ENCODE results near the gene ZNF765. TPM values are rescaled to one million over a fixed set of nuclear protein-coding genes. Genes with fewer than 3 reads are reported as not detected.
"Not testable (repeated sequence)": the region's sequence is repeated elsewhere in the genome, so short reads cannot be mapped to it uniquely, and the experiment has no call there.

ZNF765 gene
- total RNA-seq, 2 donors from 2014 or later: 2.3 to 4.2 TPM

DNA sequence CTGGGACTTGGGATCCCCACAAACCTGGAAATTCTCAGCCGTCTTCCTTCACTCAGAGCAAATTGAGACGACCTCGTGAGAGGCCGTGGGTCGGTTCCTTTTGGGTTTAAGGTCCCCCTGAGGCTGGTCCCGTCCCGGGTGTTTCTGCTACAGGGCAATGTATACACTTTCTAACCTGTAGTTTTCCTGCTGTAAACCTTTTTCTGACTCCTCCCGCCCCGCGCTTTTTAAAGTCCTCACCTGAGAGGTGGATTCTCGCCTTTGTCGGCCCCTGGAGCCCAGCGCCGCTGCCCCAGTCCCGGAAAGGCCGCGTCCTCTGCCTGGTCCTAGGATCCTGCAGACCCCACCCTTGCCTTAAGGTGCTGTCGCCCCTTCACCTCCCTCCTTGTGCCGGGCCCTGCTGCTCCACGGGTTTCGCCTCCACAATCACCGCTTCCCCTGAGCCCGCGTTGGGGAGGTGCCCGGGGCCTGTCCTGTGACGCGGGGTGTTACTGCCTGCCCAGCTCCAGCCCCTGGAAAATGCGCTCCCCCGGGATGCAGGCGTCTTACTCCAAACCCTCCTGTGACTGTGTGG, 37.2 kb downstream of the ZNF765 start:
- peak overlapping the region; percentile 65 to 69 for H3K4me3 ChIP-seq
- no peaks in the 10 kb centered on the region for H3K27me3 ChIP-seq
- TF ChIP-seq, protein P1, sequence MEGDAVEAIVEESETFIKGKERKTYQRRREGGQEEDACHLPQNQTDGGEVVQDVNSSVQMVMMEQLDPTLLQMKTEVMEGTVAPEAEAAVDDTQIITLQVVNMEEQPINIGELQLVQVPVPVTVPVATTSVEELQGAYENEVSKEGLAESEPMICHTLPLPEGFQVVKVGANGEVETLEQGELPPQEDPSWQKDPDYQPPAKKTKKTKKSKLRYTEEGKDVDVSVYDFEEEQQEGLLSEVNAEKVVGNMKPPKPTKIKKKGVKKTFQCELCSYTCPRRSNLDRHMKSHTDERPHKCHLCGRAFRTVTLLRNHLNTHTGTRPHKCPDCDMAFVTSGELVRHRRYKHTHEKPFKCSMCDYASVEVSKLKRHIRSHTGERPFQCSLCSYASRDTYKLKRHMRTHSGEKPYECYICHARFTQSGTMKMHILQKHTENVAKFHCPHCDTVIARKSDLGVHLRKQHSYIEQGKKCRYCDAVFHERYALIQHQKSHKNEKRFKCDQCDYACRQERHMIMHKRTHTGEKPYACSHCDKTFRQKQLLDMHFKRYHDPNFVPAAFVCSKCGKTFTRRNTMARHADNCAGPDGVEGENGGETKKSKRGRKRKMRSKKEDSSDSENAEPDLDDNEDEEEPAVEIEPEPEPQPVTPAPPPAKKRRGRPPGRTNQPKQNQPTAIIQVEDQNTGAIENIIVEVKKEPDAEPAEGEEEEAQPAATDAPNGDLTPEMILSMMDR (IDR thresholded peaks at IDR 0.05): no peak
- H3K27ac ChIP-seq: peak overlapping the region; percentile 66 to 69
- H3K9me3 ChIP-seq: no peaks in the 10 kb centered on the region
- peaks cover 0 to 6% of the 10 kb centered on the region in 2 donors for H3K4me1 ChIP-seq
- DNase-seq (ENCODE audit: low spot score): peak; percentile 60
- H3K36me3 ChIP-seq: peaks cover 6% of the 10 kb centered on the region

DNA sequence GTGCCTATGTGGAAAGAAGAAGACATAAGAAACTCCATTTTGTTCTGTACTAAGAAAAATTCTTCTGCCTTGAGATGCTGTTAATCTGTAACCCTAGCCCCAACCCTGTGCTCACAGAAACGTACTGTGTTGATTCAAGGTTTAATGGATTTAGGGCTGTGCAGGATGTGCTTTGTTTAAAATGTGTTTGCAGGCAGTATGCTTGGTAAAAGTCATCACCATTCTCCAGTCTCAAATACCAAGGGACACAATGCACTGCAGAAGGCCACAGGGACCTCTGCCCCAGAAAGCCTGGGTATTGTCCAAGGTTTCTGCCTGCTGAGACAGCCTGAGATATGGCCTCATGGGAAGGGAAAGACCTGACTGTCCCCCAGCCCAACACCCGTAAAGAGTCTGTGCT, 48.9 kb downstream of the ZNF765 start:
- not testable (repeated sequence) for DNase-seq (ENCODE audit: low spot score); H3K4me3 ChIP-seq
- H3K9me3 ChIP-seq: peaks cover 0 to 14% of the 10 kb centered on the region in 2 donors

DNA sequence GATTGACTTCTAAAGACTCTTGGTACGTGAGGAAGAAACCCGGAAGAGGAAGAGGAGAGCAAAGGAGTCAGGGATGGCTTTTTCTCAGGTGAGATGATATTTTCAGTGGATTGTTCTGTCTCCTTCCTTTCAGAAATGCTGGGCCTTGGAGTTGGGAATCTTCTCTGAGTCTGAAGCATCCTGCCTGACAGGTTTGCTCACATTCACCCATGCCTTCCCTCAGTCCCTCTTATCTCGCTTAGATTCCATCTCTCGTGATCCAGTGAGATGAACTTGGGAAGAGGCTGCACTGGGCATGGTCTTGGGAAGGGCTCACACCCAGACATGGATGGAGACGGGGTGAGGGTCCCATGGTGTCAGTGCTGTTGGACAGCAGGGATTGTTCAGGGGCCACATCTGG, 52.2 kb downstream of the ZNF765 start:
- H3K4me3 ChIP-seq; H3K4me1 ChIP-seq; H3K27ac ChIP-seq; DNase-seq (ENCODE audit: low spot score); H3K27me3 ChIP-seq: not testable (repeated sequence)
- H3K9me3 ChIP-seq: peaks cover 0 to 14% of the 10 kb centered on the region in 2 donors
- H3K36me3 ChIP-seq: peaks cover 35% of the 10 kb centered on the region

More for the DNA sequence above, 48.9 kb downstream of the ZNF765 start:
- peaks cover 16% of the 10 kb centered on the region for H3K36me3 ChIP-seq
- not testable (repeated sequence) for H3K4me1 ChIP-seq, H3K27me3 ChIP-seq, H3K27ac ChIP-seq

DNA sequence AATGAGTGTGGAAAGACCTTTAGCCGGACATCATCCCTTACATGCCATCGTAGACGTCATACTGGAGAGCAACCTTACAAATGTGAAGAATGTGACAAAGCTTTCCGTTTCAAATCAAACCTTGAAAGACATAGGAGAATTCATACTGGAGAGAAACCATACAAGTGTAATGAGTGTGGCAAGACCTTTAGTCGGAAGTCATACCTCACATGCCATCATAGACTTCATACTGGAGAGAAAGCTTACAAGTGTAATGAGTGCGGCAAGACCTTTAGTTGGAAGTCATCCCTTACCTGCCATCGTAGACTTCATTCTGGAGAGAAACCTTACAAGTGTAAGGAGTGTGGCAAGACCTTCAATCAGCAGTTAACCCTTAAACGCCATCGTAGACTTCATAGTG, 60.9 kb downstream of the ZNF765 start:
- TF ChIP-seq, protein P1 (IDR thresholded peaks at IDR 0.05): no peak
- no peaks in the 10 kb centered on the region for H3K27me3 ChIP-seq
- DNase-seq (ENCODE audit: low spot score): no peak
- H3K36me3 ChIP-seq: peaks cover 44% of the 10 kb centered on the region
- no peak overlapping the region for H3K27ac ChIP-seq
- no peak overlapping the region for H3K4me3 ChIP-seq
- H3K9me3 ChIP-seq: peaks cover 0 to 36% of the 10 kb centered on the region in 2 donors
- H3K4me1 ChIP-seq: no peaks in the 10 kb centered on the region

DNA sequence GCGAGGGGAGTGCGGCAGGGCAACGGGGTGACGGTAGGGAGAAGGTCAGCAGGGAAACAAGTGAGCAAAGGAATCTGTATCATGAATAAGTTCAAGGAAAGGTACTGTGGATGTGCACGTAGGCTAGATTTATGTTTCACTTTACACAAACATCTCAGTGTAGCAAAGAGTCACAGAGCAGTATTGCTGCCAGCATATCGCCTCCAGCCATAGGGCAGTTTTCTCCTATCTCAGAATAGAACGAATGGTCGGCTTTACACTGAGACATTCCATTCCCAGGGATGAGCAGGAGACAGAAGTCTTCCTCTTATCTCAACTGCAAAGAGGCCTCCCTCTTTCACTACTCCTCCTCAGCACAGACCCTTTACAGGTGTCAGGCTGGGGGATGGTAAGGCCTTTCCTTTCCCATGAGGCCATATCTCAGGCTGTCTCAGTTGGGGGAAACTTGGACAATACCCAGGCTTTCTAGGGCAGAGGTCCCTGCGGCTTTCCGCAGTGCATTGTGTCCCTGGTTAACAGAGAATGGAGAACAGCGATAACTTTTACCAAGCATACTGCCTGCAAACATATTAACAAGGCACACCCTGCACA, 65.3 kb downstream of the ZNF765 start:
- not testable (repeated sequence) for H3K4me1 ChIP-seq; H3K36me3 ChIP-seq; H3K4me3 ChIP-seq; DNase-seq (ENCODE audit: low spot score); H3K27ac ChIP-seq; H3K27me3 ChIP-seq
- peaks cover 0 to 33% of the 10 kb centered on the region in 2 donors for H3K9me3 ChIP-seq

DNA sequence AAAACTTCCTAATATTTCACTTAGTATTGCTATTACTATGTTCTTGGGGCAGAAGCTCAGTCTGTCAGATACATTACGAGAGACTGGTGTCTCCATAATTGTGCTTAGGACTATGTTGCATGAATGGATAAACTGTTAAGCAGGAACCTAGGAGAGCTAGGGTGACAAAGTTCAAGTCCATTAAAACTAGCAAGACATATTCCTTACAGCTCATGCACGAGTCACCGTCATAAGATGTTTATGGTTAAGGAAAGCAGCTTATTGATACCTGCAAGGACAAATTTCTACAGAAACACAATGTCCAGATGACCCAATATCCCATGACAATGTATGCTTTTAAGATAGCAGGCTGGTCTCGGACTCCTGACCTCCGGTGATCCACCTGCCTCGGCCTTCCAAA, 66.9 kb downstream of the ZNF765 start:
- H3K27me3 ChIP-seq: no peaks in the 10 kb centered on the region
- H3K4me1 ChIP-seq: peaks cover 0 to 4% of the 10 kb centered on the region in 2 donors
- H3K4me3 ChIP-seq: no peak overlapping the region
- TF ChIP-seq, protein P1 (IDR thresholded peaks at IDR 0.05): no peak
- peaks cover 0 to 16% of the 10 kb centered on the region in 2 donors for H3K9me3 ChIP-seq
- H3K27ac ChIP-seq: no peak overlapping the region
- H3K36me3 ChIP-seq: no peaks in the 10 kb centered on the region
- no peak for DNase-seq (ENCODE audit: low spot score)

DNA sequence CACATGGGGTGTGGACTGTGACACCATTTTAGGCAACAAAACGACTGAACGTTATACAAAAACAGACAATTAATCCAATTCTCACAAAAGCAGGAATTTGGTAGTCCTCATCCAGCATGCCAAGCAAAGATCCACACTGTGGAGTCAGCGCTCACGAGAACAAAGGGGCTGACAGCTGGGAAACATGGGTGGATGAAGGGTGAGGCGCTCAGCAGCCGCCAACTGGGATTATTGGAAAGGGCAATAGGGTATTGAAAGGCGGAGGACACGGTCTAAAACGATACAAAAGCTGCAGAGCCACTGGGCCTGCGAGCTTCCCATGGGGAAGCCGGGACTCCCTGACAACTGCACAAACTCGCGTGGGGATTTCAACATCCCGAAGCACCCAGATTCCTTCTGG, 67.9 kb downstream of the ZNF765 start:
- H3K36me3 ChIP-seq: no peaks in the 10 kb centered on the region
- no peak for DNase-seq (ENCODE audit: low spot score)
- peak overlapping the region in 1 of 2 donors; percentile 24 for H3K4me3 ChIP-seq
- no peak overlapping the region for H3K27ac ChIP-seq
- H3K4me1 ChIP-seq: peaks cover 0 to 7% of the 10 kb centered on the region in 2 donors
- H3K9me3 ChIP-seq: peaks cover 0 to 8% of the 10 kb centered on the region in 2 donors
- H3K27me3 ChIP-seq: no peaks in the 10 kb centered on the region
- TF ChIP-seq, protein P1 (IDR thresholded peaks at IDR 0.05): no peak
